Activated T-helper 1 cell treated with anti-CD3 and anti-CD28 coated beads, Interleukin-12 subunit alpha, Interleukin-12 subunit beta, Interleukin-2, Interleukin-4 antibody, amounts not matched to agents 30 ng/mL and 10 ng/mL and 1 ng/mL, durations not matched to agents 14 hours and 24 hours and 36 hours (primary cell): ENCODE results near the gene PCDHA3. TPM values are rescaled to one million over a fixed set of nuclear protein-coding genes. Genes with fewer than 3 reads are reported as not detected.
"Not testable (repeated sequence)": the region's sequence is repeated elsewhere in the genome, so short reads cannot be mapped to it uniquely, and the experiment has no call there.

Experiments used
- DNase-seq: peaks from one replicate; pipeline ENCODE4 v3.0.0; 2021; ENCODE audit warnings: low spot score
- H3K27ac Mint-ChIP-seq: one replicate; pipeline ENCODE4 v1.8.0; 2021; ENCODE audit warnings: mild to moderate bottlenecking, mixed read lengths
- H3K27me3 Mint-ChIP-seq: one replicate; pipeline ENCODE4 v1.8.0; 2022; ENCODE audit warnings: mild to moderate bottlenecking, moderate library complexity, mixed read lengths; ENCODE audit not compliant: insufficient read depth
- H3K36me3 Mint-ChIP-seq: one replicate; pipeline ENCODE4 v1.8.0; 2021; ENCODE audit warnings: low read depth, mixed read lengths
- H3K4me1 Mint-ChIP-seq: one replicate; pipeline ENCODE4 v1.8.0; 2021; ENCODE audit warnings: low read depth, mixed read lengths
- H3K4me3 Mint-ChIP-seq: one replicate; pipeline ENCODE4 v1.8.0; 2021; ENCODE audit warnings: mild to moderate bottlenecking, moderate library complexity, mixed read lengths
- H3K9me3 Mint-ChIP-seq: one replicate; pipeline ENCODE4 v1.8.0; 2021; ENCODE audit warnings: mixed read lengths
- intact Hi-C: fragments of 100-400 bp; cut with micrococcal nuclease; formaldehyde crosslinking; loops from one replicate; pipeline ENCODE4 v1.15.1; 2024
- total RNA-seq: library from RNA; stranded (reverse); gene quantifications from 2 replicates; pipeline ENCODE4 v1.2.3, GENCODE V29; 2022

Gene PCDHA3
- total RNA-seq, 1 donor from 2014 or later = not detected

- intact Hi-C loops = loop anchor here (10.0 kb wide), 1 partner anchor 89 kb away; the partner anchor contains the start of gene PCDHA13
- H3K4me3 Mint-ChIP-seq, H3K27ac Mint-ChIP-seq, H3K4me1 Mint-ChIP-seq, DNase-seq, H3K27me3 Mint-ChIP-seq, H3K36me3 Mint-ChIP-seq: not testable (repeated sequence)
- H3K9me3 Mint-ChIP-seq = peaks cover 34% of the 10 kb centered on the region
Observed at GRCh38 chr5:140796072-140796717, 4.7 kb upstream of the PCDHA3 start.

GRCh38 chr5:140796718-140797095 lies 4.2 kb upstream of the PCDHA3 start:
- no peak for DNase-seq
- Mint-ChIP-seq H3K4me1 (no peaks in the 10 kb centered on the region), H3K4me3 (no peak overlapping the region), H3K27me3 (no peaks in the 10 kb centered on the region), H3K27ac (no peak overlapping the region), H3K36me3 (no peaks in the 10 kb centered on the region), H3K9me3 (peaks cover 32% of the 10 kb centered on the region)
- intact Hi-C loops = loop anchor here (10.0 kb wide), 1 partner anchor 88 kb away; the partner anchor contains the start of gene PCDHA13

- intact Hi-C loops = loop anchor here (5.0 kb wide), 1 partner anchor 41 kb away; the partner anchor contains the start of gene PCDHA8
- H3K27me3 Mint-ChIP-seq = no peaks in the 10 kb centered on the region
- DNase-seq = no peak
- peaks cover 38% of the 10 kb centered on the region for H3K9me3 Mint-ChIP-seq
- no peaks in the 10 kb centered on the region for H3K4me1 Mint-ChIP-seq
- no peak overlapping the region for H3K4me3 Mint-ChIP-seq
- no peak overlapping the region for H3K27ac Mint-ChIP-seq
- no peaks in the 10 kb centered on the region for H3K36me3 Mint-ChIP-seq
Observed at GRCh38 chr5:140801494-140801841, 611 bp downstream of the PCDHA3 start.

- intact Hi-C loops = loop anchor here (5.0 kb wide), 1 partner anchor 40 kb away; the partner anchor contains the start of gene PCDHA8
Observed at GRCh38 chr5:140802381-140802780, 1.5 kb downstream of the PCDHA3 start.

GRCh38 chr5:140802781-140803271 lies 2.0 kb downstream of the PCDHA3 start:
- DNase-seq = no peak
- Mint-ChIP-seq H3K36me3 (no peaks in the 10 kb centered on the region), H3K9me3 (peaks cover 43% of the 10 kb centered on the region), H3K27ac (no peak overlapping the region), H3K4me1 (no peaks in the 10 kb centered on the region), H3K4me3 (no peak overlapping the region), H3K27me3 (no peaks in the 10 kb centered on the region)
- intact Hi-C loops = loop anchor here (5.0 kb wide), 1 partner anchor 39 kb away; the partner anchor contains the start of gene PCDHA8

More at GRCh38 chr5:140802381-140802780, 1.5 kb downstream of the PCDHA3 start:
- not testable (repeated sequence) for H3K27me3 Mint-ChIP-seq, DNase-seq, H3K36me3 Mint-ChIP-seq, H3K27ac Mint-ChIP-seq, H3K4me3 Mint-ChIP-seq, H3K4me1 Mint-ChIP-seq
- peaks cover 38% of the 10 kb centered on the region for H3K9me3 Mint-ChIP-seq

GRCh38 chr5:140806834-140807775 lies 6.2 kb downstream of the PCDHA3 start, which contains the start of gene PCDHA4:
PCDHA4 (plus strand) TSS chr5:140807068.
- no peak for DNase-seq
- H3K4me1 Mint-ChIP-seq = no peaks in the 10 kb centered on the region
- H3K27ac Mint-ChIP-seq = no peak within 1 kb of the TSS
- intact Hi-C loops = no loop called here
- no peaks in the 10 kb centered on the region for H3K36me3 Mint-ChIP-seq
- H3K4me3 Mint-ChIP-seq = no peak within 1 kb of the TSS
- H3K9me3 Mint-ChIP-seq = peaks cover 35% of the 10 kb centered on the region
- H3K27me3 Mint-ChIP-seq = no peaks in the 10 kb centered on the region

GRCh38 chr5:140808241-140808888 lies 7.5 kb downstream of the PCDHA3 start:
- H3K4me3 Mint-ChIP-seq, intact Hi-C loops, DNase-seq, H3K36me3 Mint-ChIP-seq, H3K27me3 Mint-ChIP-seq, H3K27ac Mint-ChIP-seq, H3K4me1 Mint-ChIP-seq: not testable (repeated sequence)
- H3K9me3 Mint-ChIP-seq = peaks cover 40% of the 10 kb centered on the region

- H3K27me3 Mint-ChIP-seq = no peaks in the 10 kb centered on the region
- DNase-seq = no peak
- H3K9me3 Mint-ChIP-seq = peaks cover 35% of the 10 kb centered on the region
- no peak overlapping the region for H3K4me3 Mint-ChIP-seq
- H3K36me3 Mint-ChIP-seq = no peaks in the 10 kb centered on the region
- no peaks in the 10 kb centered on the region for H3K4me1 Mint-ChIP-seq
- no peak overlapping the region for H3K27ac Mint-ChIP-seq
- intact Hi-C loops = no loop called here
Observed at GRCh38 chr5:140808889-140809291, 8.0 kb downstream of the PCDHA3 start.

- intact Hi-C loops = no loop called here
- H3K36me3 Mint-ChIP-seq = no peaks in the 10 kb centered on the region
- no peak for DNase-seq
Observed at GRCh38 chr5:140821375-140822280, 20.8 kb downstream of the PCDHA3 start, which contains the start of gene PCDHA5. PCDHA5 (plus strand) TSS chr5:140821613.

GRCh38 chr5:140822281-140822629 lies 21.4 kb downstream of the PCDHA3 start:
- no peak overlapping the region for H3K4me3 Mint-ChIP-seq
- peaks cover 20% of the 10 kb centered on the region for H3K9me3 Mint-ChIP-seq
- no peaks in the 10 kb centered on the region for H3K4me1 Mint-ChIP-seq
- no peak for DNase-seq
- H3K36me3 Mint-ChIP-seq = no peaks in the 10 kb centered on the region
- H3K27me3 Mint-ChIP-seq = peaks cover 2% of the 10 kb centered on the region
- intact Hi-C loops = no loop called here
- H3K27ac Mint-ChIP-seq = no peak overlapping the region

More at GRCh38 chr5:140821375-140822280, 20.8 kb downstream of the PCDHA3 start, which contains the start of gene PCDHA5:
- Mint-ChIP-seq H3K9me3 (peaks cover 14% of the 10 kb centered on the region), H3K27me3 (no peaks in the 10 kb centered on the region), H3K4me1 (no peaks in the 10 kb centered on the region), H3K4me3 (no peak within 1 kb of the TSS), H3K27ac (no peak within 1 kb of the TSS)

- DNase-seq, H3K4me1 Mint-ChIP-seq, H3K27ac Mint-ChIP-seq, intact Hi-C loops, H3K4me3 Mint-ChIP-seq, H3K36me3 Mint-ChIP-seq, H3K27me3 Mint-ChIP-seq: not testable (repeated sequence)
- H3K9me3 Mint-ChIP-seq = peaks cover 26% of the 10 kb centered on the region
Observed at GRCh38 chr5:140822969-140823368, 22.1 kb downstream of the PCDHA3 start.

GRCh38 chr5:140823475-140823874 lies 22.6 kb downstream of the PCDHA3 start:
- Mint-ChIP-seq H3K9me3 (peaks cover 31% of the 10 kb centered on the region), H3K36me3 (peaks cover 2% of the 10 kb centered on the region), H3K27me3 (peaks cover 2% of the 10 kb centered on the region), H3K27ac (no peak overlapping the region), H3K4me3 (no peak overlapping the region), H3K4me1 (no peaks in the 10 kb centered on the region)
- intact Hi-C loops = no loop called here
- no peak for DNase-seq
